Measurements from ENCODE around the gene DGLUCY. TPM values are rescaled to one million over a fixed set of nuclear protein-coding genes. Genes with fewer than 3 reads are reported as not detected.
A peak's percentile ranks its signal among the peaks of the same experiment; 100 is the strongest.
"Not testable (repeated sequence)": the region's sequence is repeated elsewhere in the genome, so short reads cannot be mapped to it uniquely, and the experiment has no call there.

Gene DGLUCY
- total and polyA plus RNA-seq, 10 donors: 24.1 to 134 (median 96.7) TPM

GRCh38 chr14:91265404-91265803 lies 151.5 kb downstream of the DGLUCY start:
- no peak overlapping the region for H3K27ac ChIP-seq

DNA sequence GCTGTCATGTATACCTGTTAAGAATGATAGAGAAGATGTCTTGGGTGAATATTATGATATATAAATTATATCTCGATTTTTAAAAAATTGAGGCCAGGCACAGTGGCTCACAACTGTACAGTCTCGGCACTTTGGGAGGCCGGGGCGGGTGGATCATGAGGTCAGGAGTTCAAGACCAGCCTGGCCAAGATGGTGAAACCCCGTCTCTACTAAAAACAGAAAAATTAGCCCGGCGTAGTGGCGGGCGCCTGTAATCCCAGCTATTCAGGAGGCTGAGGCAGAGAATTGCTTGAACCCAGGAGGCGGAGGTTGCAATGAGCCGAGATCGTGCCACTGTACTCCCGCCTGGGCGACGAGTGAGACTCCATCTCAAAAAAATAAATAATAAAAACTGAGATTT lies 152.4 kb downstream of the DGLUCY start:
- Histone ChIP-seq H3K27me3 (replicated peaks in 1 of 7) (peaks cover 0 to 21% (median 14%) of the 10 kb centered on the region in 7 donors), H3K4me1 (peaks cover 3 to 33% (median 16%) of the 10 kb centered on the region in 6 donors), H3K36me3 (peaks cover 0 to 20% (median 7%) of the 10 kb centered on the region in 6 donors)
- DNase-seq; H3K9me3 ChIP-seq; H3K27ac ChIP-seq; H3K4me3 ChIP-seq; intact Hi-C loops (cut with DNase I; ENCODE audit: low total_unique reads): not testable (repeated sequence)
- WGBS, 5 donors: 95 to 98% (median 97%) methylated on average over 15 of the region's 15 CpGs

More at GRCh38 chr14:91265404-91265803, 151.5 kb downstream of the DGLUCY start:
- Histone ChIP-seq H3K9me3 (no peaks in the 10 kb centered on the region), H3K4me1 (peaks cover 3 to 33% (median 16%) of the 10 kb centered on the region in 6 donors), H3K36me3 (peaks cover 0 to 14% (median 4%) of the 10 kb centered on the region in 6 donors), H3K27me3 (replicated peaks in 1 of 7) (peaks cover 0 to 21% (median 14%) of the 10 kb centered on the region in 7 donors), H3K4me3 (no peak overlapping the region)
- 85 to 95% (median 93%) methylated on average over 7 of the region's 7 CpGs for WGBS, 5 donors
- no peak for DNase-seq
- intact Hi-C loops (cut with DNase I; ENCODE audit: low total_unique reads): no loop called here
- TF ChIP-seq POLR2A (IDR thresholded peaks at IDR 0.05): no peak
- TF ChIP-seq, protein P1, sequence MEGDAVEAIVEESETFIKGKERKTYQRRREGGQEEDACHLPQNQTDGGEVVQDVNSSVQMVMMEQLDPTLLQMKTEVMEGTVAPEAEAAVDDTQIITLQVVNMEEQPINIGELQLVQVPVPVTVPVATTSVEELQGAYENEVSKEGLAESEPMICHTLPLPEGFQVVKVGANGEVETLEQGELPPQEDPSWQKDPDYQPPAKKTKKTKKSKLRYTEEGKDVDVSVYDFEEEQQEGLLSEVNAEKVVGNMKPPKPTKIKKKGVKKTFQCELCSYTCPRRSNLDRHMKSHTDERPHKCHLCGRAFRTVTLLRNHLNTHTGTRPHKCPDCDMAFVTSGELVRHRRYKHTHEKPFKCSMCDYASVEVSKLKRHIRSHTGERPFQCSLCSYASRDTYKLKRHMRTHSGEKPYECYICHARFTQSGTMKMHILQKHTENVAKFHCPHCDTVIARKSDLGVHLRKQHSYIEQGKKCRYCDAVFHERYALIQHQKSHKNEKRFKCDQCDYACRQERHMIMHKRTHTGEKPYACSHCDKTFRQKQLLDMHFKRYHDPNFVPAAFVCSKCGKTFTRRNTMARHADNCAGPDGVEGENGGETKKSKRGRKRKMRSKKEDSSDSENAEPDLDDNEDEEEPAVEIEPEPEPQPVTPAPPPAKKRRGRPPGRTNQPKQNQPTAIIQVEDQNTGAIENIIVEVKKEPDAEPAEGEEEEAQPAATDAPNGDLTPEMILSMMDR (IDR thresholded peaks at IDR 0.05 in 8 of 11, conservative IDR thresholded peaks at IDR 0.05 in 3 of 11): no peak
- no peak for TF ChIP-seq POLR2AphosphoS5 (IDR thresholded peaks at IDR 0.05)

DNA sequence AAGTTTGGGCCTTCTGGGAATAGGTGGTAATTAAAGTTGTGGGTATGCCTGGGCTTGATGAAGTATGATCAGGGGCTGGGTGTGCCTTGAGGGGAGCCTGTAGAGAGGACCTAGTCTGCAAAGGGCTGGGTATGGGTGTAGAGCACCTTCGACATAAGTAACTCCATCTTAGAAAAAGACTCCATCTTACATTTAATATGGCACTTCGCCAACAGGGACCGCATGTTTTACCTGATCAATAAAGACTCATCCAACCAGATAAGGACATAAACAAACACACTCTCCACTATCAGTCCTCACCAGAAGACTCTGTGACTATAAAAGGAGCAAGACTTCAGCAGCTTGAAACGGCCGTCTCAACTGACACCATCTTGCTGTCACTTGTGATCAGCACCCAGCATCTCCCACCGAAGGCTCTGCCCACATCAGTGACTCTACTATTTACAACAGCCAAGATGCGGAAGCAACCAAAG lies 154.1 kb downstream of the DGLUCY start:
- no peak for DNase-seq
- WGBS, 5 donors: 92 to 96% (median 96%) methylated on average over 7 of the region's 7 CpGs
- Histone ChIP-seq H3K27ac (no peak overlapping the region), H3K4me1 (peaks cover 3 to 33% (median 16%) of the 10 kb centered on the region in 6 donors), H3K27me3 (replicated peaks in 1 of 7) (peaks cover 0 to 21% (median 14%) of the 10 kb centered on the region in 7 donors), H3K36me3 (peaks cover 0 to 38% (median 24%) of the 10 kb centered on the region in 6 donors), H3K4me3 (no peak overlapping the region), H3K9me3 (no peaks in the 10 kb centered on the region)
- TF ChIP-seq, protein P1 (IDR thresholded peaks at IDR 0.05 in 8 of 11, conservative IDR thresholded peaks at IDR 0.05 in 3 of 11): no peak
- TF ChIP-seq POLR2A (IDR thresholded peaks at IDR 0.05) (no peak), POLR2AphosphoS5 (IDR thresholded peaks at IDR 0.05) (no peak)
- intact Hi-C loops (cut with DNase I; ENCODE audit: low total_unique reads): no loop called here

DNA sequence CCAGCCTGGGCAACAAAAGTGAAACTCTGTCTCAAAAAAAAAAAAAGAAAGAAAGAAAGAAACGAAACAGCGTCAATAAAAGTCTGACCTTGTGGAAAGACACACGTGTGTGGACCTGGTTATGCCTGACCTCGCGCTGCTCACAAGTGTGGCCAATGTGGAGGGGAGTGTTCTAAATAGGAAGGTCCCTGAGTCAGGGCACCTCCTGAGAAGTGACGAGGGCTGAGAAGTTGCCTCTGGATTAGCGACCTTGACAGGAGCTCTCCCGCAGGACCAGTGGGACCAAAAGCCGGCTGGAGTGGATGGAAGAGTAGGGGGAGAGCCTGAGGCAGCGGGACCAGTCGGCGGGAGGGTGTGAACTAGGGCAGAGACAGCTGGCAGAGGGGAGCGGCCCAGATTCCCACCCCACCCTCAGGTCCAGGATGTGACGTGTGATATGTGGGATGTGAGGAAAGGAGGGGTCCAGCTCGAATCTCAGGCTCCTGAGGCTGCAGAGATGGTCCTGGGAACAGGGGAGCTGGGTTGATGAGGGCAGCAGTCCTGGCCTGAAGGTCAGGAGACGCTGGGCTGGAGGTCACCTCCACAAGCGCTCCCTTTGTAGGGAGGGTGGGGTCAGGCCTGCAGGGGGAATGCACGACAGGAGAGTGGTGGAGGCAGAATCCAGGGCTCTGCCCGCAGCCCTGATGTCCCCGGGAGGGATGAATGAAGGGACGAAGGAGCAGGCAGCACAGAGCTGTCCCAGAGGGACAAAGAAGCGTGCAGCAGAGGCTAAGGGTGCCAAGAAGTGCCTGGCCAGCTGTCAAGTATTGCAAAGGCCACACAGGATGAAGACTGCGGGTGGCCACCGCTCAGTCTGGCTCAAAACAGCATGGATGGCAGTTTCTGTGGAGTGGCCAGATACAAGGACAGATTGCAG lies 155.5 kb downstream of the DGLUCY start:
- H3K27ac ChIP-seq: peak overlapping the region in 4 of 8 donors; percentile 5 to 24 (median 10)
- peaks cover 0 to 22% (median 10%) of the 10 kb centered on the region in 6 donors for H3K4me1 ChIP-seq
- H3K9me3 ChIP-seq: no peaks in the 10 kb centered on the region
- H3K27me3 ChIP-seq (replicated peaks in 1 of 7): peaks cover 0 to 11% (median 6%) of the 10 kb centered on the region in 7 donors
- H3K36me3 ChIP-seq: peaks cover 0 to 51% (median 37%) of the 10 kb centered on the region in 6 donors
- 62 to 78% (median 75%) methylated on average over 24 of the region's 24 CpGs for WGBS, 5 donors
- intact Hi-C loops (cut with DNase I; ENCODE audit: low total_unique reads): no loop called here
- no peak for DNase-seq
- H3K4me3 ChIP-seq: peak overlapping the region in 4 of 8 donors; percentile 6 to 47 (median 19)
- TF ChIP-seq POLR2AphosphoS5 (IDR thresholded peaks at IDR 0.05): peak; percentile 25 to 66 (median 32)
- TF ChIP-seq, protein P1 (IDR thresholded peaks at IDR 0.05 in 8 of 11, conservative IDR thresholded peaks at IDR 0.05 in 3 of 11): no peak

Data from spleen (tissue), 11 donors.